Posterior vena cava (tissue), 2 donors: ENCODE data around the gene NEGR1. TPM values are rescaled to one million over a fixed set of nuclear protein-coding genes. Genes with fewer than 3 reads are reported as not detected.

ENCODE experiments used
- DNase-seq: peaks from one replicate; pipeline ENCODE4 v3.0.0-alpha.2; 2020; ENCODE audit warnings: low spot score
- intact Hi-C, 2 donors: fragments of 100-400 bp; cut with DNase I; formaldehyde crosslinking; loops; one replicate each; pipeline versions ENCODE4 v1.14.1 to v1.14.2; 2022 to 2023
- total RNA-seq, 2 donors: library from RNA; stranded (reverse); fragmentation: NEBNext Ultra II Directional; extraction: Animal tissue kit (Norgen Biotek cat#: 25700); gene quantifications; one replicate each; pipeline ENCODE4 v1.2.1, GENCODE V29; 2021
- donor health status: DM: yes; HTN: yes; CAD: no.
- donor health status: DM: yes; HTN: yes; CAD: no.

The NEGR1 gene
- total RNA-seq, 2 donors from 2014 or later: 25.7 to 27.9 TPM

DNA sequence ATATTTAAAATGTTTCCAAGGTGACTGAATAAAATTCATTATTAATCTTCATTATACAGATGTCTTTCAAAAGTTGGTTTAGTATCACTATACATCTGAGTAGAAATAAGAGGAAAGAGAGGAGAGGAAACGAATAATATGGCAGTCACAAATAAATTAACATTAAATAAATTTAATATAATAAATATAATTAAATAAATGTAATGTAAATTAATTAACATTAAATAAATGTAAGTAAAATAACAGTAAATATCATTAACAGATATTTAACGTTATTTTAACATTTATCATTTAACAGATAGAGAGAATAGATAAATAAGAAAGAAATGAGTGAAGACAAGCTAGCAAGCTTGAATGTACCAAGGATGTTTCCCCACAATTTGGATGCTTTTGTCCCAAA lies 592.7 kb downstream of the NEGR1 start:
- no peak for DNase-seq
- intact Hi-C loops: no loop called here

DNA sequence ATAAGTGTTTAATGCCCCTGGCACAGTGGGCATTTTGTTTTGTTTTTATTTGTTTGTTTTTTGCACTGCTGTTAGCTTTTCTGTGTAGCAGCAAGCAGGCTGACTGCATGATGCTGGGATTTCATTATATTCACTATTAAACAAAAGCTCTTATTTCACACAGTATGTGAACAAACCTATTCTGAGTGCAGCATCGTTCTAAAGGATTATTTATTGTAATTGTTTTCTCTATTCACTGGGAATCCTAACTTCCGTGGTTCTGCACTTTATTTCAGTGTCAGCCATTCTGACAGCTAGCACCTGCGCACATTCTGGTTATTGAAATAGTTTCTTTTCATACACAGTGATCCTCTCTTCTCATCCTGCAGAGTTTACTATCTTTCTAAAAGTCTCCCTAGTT lies 595.0 kb downstream of the NEGR1 start:
- intact Hi-C loops: no loop called here

DNA sequence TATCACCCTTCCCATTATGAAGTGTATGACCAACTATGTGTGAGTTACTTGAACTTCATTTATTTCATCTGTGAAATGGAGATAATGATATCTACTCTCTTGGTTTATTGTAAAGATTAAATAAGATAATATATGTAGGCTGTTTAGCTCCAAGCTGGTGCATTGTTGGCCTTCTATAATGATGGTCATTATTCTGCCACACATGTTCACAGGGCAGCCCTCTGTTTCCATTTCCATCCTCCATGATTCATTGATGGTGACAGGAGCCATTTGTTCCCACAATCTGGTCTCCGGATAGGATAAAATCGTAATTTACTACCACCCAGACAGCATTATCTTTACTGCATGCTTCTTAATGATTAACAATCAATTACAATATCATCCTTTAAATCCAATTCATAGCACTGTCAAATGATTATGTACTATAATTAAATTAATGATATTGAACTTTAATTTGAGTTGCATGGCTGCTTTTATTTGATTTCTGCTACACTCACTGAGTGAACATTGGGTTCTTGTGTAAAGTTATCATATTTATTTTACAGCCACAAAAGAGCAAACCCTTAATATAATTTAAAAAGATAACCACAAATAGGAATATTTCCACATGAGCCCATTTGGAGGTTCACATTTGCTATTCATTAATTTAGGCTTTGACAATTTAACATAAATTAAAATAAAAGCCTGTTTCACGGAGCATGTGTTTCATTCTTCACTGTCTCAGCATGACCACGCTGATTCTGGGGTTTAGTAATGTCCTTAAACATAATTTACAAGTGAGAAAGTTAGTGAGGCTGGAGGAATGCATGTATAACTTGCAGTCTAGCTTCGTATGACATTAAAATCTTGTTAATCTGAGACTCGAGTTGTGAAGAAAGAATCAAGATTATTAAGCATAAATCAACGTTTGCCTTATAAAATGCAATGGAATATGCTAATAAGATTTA lies 605.1 kb downstream of the NEGR1 start:
- intact Hi-C loops: no loop called here
- DNase-seq: no peak

More for the DNA sequence above, 595.0 kb downstream of the NEGR1 start:
- DNase-seq: no peak

DNA sequence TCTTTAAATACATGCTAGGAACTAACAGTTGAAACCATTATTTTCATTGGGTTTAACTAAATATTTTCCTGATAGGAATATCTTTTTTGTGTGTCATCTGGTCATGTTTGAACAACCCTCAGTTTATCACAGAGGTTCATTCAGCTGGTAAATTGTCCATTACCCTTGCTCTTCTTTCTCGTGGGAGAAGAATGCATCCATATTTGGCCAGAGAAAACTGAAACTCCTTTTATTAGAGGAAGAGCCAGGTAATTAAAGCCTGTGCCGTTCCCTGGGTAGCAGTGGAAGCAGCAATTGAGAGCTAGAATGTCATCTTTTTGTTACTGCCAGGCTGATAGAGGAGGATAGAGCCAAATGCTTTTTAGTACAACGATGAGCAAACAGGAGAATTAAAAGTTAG lies 614.3 kb downstream of the NEGR1 start:
- intact Hi-C loops: no loop called here
- DNase-seq: no peak

DNA sequence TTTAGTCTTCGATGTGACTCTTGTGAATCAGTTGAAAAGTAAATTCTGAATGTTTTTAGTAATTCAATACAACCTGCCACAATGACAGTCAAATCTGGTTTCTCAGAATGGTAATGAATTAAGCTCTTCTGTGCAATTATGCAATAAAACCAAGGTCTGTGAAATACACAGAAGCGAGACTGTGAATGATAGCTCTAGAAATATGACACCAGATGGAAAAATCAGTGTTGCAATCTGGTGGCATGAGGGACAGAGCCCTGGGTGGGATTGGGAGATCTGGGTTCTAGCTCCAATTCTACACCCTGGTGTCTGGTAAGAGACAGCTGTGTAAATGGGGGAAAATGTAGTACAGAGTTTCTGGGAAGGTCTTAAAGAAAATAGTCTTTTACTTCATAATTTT lies 615.1 kb downstream of the NEGR1 start:
- DNase-seq: no peak
- intact Hi-C loops: no loop called here

DNA sequence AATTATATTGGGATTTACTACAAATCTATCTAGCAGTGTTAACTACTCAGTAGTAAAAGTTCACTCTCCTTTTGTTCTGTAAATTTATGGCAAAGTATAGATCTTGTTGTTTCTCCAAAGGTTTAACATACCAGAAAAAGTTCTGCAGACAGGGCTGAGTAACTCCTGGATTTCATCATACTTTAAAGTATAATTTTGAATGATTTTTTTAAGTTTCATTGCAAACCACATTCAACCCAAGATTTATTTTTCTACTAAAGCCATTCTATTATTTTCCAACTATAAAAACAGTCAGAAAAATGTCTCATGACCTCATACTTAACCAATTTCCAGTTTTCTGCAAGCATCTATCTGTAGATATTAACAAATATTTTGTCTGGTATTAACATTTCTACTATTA lies 615.7 kb downstream of the NEGR1 start:
- intact Hi-C loops: no loop called here
- DNase-seq: no peak

DNA sequence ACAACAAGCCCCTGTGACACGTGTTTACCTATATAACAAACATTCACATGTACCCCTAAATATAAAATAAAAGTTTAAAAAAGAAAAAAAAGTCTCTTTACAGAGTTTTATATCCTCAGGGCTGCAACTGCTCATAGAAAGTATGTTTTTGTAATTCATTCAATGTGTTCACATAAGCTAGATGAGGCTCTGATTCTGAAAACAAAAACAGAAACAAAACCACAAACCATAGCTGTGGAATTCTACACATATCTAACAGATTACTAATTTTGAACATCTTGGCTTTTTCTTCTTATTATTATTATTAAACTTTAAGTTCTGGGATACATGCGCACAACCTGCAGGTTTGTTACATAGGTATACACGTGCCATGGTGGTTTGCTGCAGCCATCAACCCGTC lies 621.9 kb downstream of the NEGR1 start:
- DNase-seq: no peak
- intact Hi-C loops: no loop called here

DNA sequence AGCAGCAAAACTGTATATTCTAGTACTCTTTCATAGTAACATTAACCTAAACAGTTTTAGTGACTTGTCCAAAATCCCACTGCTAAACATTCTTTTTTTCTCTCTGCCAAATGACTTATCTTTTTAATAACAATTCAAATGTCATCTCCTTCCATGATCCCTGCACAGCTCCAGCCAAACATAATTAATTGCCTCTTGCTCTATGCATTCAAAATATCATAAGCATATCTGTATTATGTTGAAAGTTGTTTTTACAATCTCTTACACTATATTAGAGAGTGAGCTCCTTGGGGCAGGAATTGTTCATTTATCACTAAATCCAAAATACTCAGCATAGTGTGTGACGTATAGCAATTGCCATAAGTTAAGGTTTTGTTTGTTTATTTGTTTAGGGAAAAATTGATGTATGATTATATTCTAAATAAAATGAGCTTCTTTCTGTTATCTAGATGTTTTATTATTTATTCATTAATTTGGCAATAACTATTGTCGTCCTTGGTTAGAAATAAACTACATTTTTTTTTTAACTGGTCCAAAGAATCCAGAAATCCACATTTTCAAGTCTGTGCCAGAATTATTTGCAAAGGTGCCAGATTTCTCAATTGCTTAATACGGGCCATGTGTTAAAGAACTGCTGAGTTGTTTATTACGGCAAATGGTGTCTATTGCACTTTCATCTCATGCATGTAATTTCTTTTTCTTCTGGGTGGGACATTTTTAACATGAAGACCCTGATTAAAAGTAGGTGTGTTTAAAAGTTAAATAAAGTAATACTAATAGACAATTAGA lies 624.3 kb downstream of the NEGR1 start:
- no peak for DNase-seq
- intact Hi-C loops: no loop called here

DNA sequence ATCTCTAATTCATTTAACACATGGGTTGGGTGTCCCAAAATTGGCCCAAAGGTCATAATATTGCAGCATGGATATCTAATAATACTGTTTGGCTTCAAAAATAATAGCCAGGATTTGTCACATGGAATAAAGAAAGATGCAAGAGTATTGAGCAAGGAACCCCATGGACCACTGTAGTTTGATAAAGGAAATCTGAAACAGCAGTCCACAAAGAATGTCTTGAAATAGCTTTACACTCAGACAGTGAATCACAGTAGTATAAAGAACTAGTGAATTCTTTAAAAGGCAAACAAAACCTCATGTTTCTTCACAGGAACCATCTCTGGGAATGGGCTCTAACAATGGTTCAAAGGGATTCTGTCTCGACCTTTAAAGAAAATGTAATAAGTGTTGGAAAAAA lies 625.4 kb downstream of the NEGR1 start:
- no peak for DNase-seq

DNA sequence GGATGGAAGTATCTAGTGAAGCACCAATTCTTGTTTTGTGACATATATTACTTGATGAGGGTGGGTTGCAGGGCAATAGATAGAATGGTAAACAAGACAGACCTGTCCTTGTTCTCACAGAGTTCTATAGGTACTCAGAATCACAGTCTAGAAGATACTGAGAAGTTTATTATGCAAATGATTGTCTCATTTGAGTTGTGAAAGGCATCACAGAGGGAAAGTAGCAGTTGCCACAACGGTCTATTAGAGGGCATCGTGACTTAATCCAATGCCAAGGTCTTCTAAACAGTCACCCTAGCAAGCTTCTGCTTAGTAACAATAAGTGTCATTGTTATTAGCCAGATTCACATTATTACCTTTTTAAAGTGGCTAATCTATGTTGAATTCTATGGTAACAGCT lies 626.7 kb downstream of the NEGR1 start:
- intact Hi-C loops: no loop called here
- no peak for DNase-seq

More for the DNA sequence above, 625.4 kb downstream of the NEGR1 start:
- intact Hi-C loops: no loop called here

DNA sequence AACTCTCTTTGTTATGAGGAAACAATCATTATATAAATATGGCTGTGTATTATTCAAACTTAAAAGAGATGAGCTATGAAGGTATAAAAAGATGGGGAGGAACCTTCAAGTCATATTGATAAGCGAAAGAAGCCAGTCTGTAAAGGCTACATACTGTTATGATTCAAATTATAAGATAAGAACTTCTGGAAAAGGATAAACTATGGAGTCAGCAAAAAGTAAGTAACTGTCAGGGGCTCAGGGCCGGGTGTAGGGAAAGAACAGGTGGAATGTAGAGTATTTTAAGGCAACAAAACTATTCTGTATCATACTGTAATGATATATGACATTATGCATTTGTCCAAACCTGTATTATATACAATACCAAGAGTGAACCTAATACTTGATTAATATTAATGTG lies 628.4 kb downstream of the NEGR1 start:
- intact Hi-C loops: no loop called here
- no peak for DNase-seq

DNA sequence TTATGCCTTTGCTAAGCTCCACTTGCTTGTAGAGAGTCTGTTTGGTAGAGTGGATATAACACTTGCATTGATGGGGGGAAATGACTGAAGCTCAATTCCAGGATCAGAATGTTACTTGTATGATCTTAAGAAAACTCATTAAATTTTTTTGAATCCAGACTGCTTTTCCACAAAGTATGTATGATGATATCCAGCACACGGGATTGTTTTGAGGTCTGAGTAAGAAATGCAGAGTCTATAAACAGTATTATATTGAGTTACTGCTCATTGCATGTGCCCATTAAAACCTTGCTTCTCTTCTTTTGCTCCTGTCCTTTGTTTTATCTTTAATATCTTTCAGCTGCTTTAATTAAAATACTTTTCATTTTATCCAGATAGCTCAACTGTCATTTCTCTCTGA lies 631.1 kb downstream of the NEGR1 start:
- intact Hi-C loops: no loop called here
- DNase-seq: no peak

DNA sequence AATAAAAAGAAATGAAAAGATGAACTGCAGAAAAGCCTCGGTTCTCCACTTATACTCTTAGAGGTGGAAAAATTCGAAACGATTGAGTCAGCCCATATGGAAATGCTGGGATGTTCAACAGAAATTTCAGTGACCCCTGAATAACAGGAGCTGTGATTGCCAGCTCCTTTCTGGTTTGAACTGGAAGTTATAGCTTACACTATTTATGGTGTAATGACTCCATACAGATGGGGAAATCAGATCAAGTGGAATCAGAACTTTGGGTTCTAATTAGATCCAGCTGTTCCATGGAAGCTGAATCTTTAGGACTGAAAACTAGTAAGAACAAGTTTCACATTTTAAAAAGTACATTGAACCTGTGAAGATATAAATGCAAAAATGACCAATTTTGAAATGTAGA lies 632.2 kb downstream of the NEGR1 start:
- no peak for DNase-seq

DNA sequence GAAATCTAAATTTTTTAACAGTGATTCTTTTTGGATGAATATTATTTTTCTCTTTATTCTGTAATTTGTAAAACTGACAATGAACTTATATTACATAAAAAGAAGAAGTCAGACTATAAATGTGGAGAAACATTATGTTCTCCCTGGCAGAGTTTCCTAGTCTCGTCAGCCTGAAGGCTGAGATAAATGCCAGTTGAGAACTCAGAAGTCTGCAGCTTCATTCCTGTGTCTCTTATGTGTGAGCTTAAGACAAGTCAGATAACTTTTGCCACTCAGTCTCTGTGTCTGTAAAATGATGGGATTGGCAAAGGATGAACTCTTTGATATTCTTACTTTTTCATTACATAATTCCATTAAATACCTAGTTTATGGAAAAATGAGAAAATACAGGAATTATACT lies 632.7 kb downstream of the NEGR1 start:
- no peak for DNase-seq
- intact Hi-C loops: no loop called here

More for the DNA sequence above, 632.2 kb downstream of the NEGR1 start:
- intact Hi-C loops: no loop called here

DNA sequence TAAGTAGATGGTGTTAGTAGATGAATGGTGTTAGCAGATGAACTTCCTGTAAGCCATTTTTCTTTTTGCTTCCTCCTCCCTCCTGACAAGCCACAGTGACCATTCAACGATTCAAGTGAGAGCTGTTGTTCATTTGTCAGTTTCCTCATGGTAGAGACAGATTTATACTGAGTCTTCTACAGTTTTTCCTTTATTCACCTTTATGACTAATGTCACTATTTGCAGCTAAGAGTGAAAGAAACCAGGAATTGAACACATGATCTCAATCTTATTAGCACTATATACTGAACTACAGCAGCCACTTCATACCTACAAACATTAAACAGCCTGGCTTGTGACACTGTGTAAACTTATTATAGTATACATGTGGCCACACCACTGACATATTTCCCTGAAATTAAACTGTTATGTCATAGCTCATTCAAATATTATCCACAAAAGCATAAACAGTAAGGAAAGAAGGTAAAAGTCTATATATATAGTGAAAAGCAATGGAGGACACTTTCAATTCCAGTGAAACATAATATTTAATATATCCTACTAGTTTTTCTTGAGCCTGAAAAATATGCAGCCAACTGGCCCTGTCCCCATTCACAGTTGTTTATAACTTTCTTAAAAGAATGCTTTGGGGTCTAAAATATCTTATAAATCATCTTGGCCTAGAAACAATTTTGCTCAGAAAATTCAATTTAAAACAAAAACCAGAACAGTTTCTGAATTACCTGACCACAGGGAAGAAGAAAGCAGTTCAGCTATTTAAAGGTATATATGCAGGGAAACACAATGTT lies 634.6 kb downstream of the NEGR1 start:
- intact Hi-C loops: no loop called here
- no peak for DNase-seq

DNA sequence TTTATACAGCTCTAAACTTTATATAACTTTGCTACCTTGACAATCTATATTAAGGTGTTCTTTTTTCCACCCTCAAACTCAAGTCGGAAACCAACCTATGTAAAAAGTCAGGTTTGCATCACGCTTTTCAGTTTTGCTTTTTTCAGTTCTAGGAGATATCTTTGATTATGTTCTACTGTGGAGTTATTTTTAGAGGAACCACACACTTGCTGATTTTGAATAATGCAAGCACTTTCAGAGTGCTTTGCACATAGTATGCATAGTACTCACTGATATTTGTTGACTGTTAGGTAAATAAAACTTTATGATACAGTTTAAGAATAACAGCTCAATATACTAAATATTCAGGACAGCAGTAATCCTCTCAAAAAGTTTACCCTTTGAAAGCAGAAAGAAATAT lies 637.3 kb downstream of the NEGR1 start:
- intact Hi-C loops: no loop called here
- no peak for DNase-seq

DNA sequence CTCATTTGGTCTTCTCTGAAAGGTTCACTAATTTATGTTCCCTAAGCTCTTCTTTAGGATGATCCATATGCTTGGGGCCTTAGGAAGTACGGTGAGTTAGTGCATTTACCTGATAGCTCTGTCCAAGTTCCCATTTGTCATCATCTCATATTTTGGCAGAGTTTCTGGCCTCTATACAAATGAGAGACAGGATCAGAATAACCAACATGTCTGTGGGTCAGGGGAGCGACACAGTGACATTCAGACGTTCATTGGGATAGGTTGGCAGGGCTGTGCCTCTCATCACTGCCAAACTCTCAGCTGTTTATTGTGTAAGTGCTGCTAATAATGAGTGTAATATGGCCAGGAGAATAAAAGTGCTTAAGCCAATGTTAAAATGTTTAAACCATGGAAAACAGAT lies 640.4 kb downstream of the NEGR1 start:
- intact Hi-C loops: no loop called here
- no peak for DNase-seq

DNA sequence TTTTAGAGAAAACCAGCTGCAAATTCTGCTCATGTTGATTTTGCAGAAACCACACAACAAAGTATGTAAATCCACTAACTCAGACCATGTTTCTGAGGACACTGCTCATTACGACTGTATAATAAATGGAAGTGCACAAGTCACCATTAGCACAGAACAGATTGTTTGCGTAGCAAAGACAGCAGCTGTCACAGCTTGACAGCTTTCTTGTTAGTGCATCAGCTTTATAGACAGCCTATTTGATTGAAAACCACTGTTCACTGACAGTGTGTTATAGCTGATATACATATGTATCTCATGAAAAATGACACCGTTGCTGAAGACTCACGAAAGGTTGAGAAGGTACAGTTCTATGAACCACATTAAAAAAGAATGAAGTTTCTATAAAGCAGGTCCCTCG lies 641.3 kb downstream of the NEGR1 start:
- intact Hi-C loops: no loop called here
- DNase-seq: no peak

DNA sequence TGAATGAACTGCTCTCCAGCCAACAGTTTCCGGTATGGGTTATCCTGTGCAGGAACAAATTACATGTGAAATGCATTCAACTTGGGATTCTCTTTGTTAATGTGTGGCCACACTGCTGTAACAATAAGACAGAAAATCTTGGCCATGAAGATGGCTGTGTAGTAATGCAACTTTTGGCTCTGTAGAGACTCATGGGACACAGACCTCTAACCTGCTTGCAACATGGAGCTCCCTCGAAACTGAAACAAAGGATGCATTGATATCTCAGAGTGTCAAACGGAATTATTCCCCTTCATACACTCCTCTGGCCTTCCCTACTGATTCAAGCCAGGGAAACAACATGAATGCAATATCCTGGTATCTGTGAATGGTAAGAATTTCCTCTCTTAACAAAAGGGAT lies 642.2 kb downstream of the NEGR1 start:
- no peak for DNase-seq
- intact Hi-C loops: no loop called here
